Immature natural killer cell (primary cell): ENCODE results near the gene AAK1. TPM values are rescaled to one million over a fixed set of nuclear protein-coding genes. Genes with fewer than 3 reads are reported as not detected.

Source experiments
- DNase-seq, 3 donors: peaks; one replicate each; pipeline ENCODE4 v3.0.0; 2022; ENCODE audit warnings: mixed read lengths in 1 of 3
- H3K27ac Mint-ChIP-seq, 6 donors: one replicate each; pipeline ENCODE4 v1.8.0; 2020; ENCODE audit warnings: mixed read lengths in 6 of 6, mild to moderate bottlenecking in 5 of 6, inconsistent platforms in 4 of 6, moderate library complexity in 3 of 6
- H3K27me3 Mint-ChIP-seq, 3 donors: one replicate each; pipeline ENCODE4 v1.8.0; 2020 to 2021; ENCODE audit warnings: low read depth in 3 of 3, mild to moderate bottlenecking in 3 of 3, mixed read lengths in 3 of 3, moderate library complexity in 3 of 3, inconsistent platforms in 1 of 3
- H3K36me3 Mint-ChIP-seq, 3 donors: one replicate each; pipeline ENCODE4 v1.8.0; 2020; ENCODE audit warnings: mixed read lengths in 3 of 3, inconsistent platforms in 2 of 3, mild to moderate bottlenecking in 2 of 3
- H3K4me1 Mint-ChIP-seq, 2 donors: one replicate each; pipeline ENCODE4 v1.8.0; 2020; ENCODE audit warnings: inconsistent platforms in 2 of 2, mild to moderate bottlenecking in 2 of 2, mixed read lengths in 2 of 2, moderate library complexity in 1 of 2
- H3K4me3 Mint-ChIP-seq, 5 donors: one replicate each; pipeline ENCODE4 v1.8.0; 2020; ENCODE audit warnings: mild to moderate bottlenecking in 5 of 5, mixed read lengths in 5 of 5, inconsistent platforms in 3 of 5, moderate library complexity in 3 of 5
- H3K9me3 Mint-ChIP-seq, 6 donors: one replicate each; pipeline ENCODE4 v1.8.0; 2020; ENCODE audit warnings: mild to moderate bottlenecking in 6 of 6, mixed read lengths in 6 of 6, inconsistent platforms in 4 of 6, moderate library complexity in 3 of 6
- polyA plus RNA-seq, 3 donors: library from polyadenylated mRNA; unstranded; fragments of 300-500 nt; fragmentation: Illumina TruSeq; gene quantifications; one replicate each; pipeline ENCODE4 v1.2.3, GENCODE V29; 2021

AAK1 gene
- polyA plus RNA-seq, 3 donors from 2014 or later: 23.1 to 121 (median 38.2) TPM

DNA sequence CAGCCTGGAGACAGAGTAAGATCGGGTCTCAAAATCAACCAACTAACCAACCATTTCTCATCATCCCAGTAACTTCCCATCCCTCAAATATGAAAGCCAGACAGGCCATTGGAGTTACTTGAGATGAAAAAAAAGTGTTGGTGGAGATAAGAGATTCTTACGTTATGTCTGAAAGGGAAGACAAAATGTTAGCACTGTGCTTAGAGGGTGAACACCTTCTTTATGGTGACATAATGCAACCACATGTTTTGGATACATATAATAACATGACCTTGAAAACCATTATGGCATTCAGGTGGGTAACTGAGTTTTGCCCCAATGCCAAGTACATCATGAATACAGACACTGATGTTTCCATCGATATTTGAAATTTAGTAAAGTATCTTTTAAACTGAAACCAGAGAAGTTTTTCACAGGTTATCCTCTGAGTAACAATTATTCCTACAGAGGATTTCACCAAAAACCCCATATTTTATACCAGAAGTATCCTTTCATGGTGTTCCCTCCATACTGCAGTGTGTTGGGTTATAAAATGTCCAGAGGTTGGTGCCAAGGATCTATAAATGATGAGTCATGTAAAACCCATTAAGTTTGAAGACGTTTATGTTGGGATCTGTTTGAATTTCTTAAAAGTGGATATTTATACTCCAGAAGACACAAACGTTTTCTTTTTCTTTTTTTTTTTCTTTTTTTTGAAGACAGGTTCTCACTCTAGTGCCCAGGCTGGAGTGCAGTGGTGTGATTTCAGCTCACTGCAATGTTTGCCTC lies 45.5 kb downstream of the AAK1 start:
- H3K9me3 Mint-ChIP-seq: no peaks in the 10 kb centered on the region
- peak overlapping the region in 5 of 6 donors; percentile 36 to 81 (median 55) for H3K27ac Mint-ChIP-seq
- H3K4me1 Mint-ChIP-seq: peaks cover 72 to 93% of the 10 kb centered on the region in 2 donors
- DNase-seq: no peak
- H3K36me3 Mint-ChIP-seq: peaks cover 0 to 3% (median 0%) of the 10 kb centered on the region in 3 donors
- peak overlapping the region in 4 of 5 donors; percentile 59 to 74 (median 66) for H3K4me3 Mint-ChIP-seq
- no peaks in the 10 kb centered on the region for H3K27me3 Mint-ChIP-seq

GRCh38 chr2:69597105-69597504 lies 46.4 kb downstream of the AAK1 start:
- Mint-ChIP-seq H3K27ac (peak overlapping the region in 5 of 6 donors; percentile 44 to 81 (median 56)), H3K9me3 (no peaks in the 10 kb centered on the region), H3K36me3 (peaks cover 0 to 3% (median 0%) of the 10 kb centered on the region in 3 donors), H3K27me3 (no peaks in the 10 kb centered on the region), H3K4me1 (peaks cover 77 to 93% of the 10 kb centered on the region in 2 donors), H3K4me3 (peak overlapping the region; percentile 44 to 74 (median 59))
- DNase-seq: no peak

DNA sequence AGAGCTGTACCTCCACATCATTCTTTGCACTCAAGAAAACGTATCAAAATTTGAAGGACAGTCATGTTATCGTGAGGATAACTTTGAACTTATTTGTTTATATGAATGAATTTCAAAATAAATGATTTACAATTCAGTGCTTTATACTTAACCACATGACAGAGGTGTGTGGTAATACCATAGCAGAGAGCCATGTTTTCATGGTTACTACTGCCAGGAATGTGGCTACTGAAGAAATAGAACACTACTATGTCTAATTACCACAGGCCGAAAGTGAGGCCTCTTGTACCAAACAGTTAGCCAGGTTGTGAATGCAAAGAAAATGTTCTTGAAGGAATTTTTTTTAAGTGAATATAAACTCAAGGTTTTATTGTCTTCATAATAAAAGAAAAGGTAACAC lies 49.2 kb downstream of the AAK1 start:
- Mint-ChIP-seq H3K27me3 (no peaks in the 10 kb centered on the region), H3K4me3 (no peak overlapping the region), H3K36me3 (no peaks in the 10 kb centered on the region), H3K27ac (peak overlapping the region in 2 of 6 donors; percentile 23 to 44), H3K9me3 (no peaks in the 10 kb centered on the region), H3K4me1 (peaks cover 73 to 91% of the 10 kb centered on the region in 2 donors)
- no peak for DNase-seq

- Mint-ChIP-seq H3K27me3 (no peaks in the 10 kb centered on the region), H3K27ac (peak overlapping the region; percentile 15 to 83 (median 60)), H3K4me3 (peak overlapping the region in 3 of 5 donors; percentile 1 to 18 (median 6))
Observed at GRCh38 chr2:69592511-69592910, 51.0 kb downstream of the AAK1 start.

GRCh38 chr2:69589973-69590652 lies 53.4 kb downstream of the AAK1 start:
- Mint-ChIP-seq H3K4me3 (no peak overlapping the region), H3K36me3 (no peaks in the 10 kb centered on the region), H3K9me3 (no peaks in the 10 kb centered on the region), H3K27me3 (no peaks in the 10 kb centered on the region), H3K27ac (peak overlapping the region in 4 of 6 donors; percentile 29 to 73 (median 64)), H3K4me1 (peaks cover 67 to 91% of the 10 kb centered on the region in 2 donors)
- DNase-seq: no peak

More at GRCh38 chr2:69592511-69592910, 51.0 kb downstream of the AAK1 start:
- DNase-seq: no peak
- Mint-ChIP-seq H3K9me3 (no peaks in the 10 kb centered on the region), H3K4me1 (peaks cover 75 to 93% of the 10 kb centered on the region in 2 donors), H3K36me3 (no peaks in the 10 kb centered on the region)

DNA sequence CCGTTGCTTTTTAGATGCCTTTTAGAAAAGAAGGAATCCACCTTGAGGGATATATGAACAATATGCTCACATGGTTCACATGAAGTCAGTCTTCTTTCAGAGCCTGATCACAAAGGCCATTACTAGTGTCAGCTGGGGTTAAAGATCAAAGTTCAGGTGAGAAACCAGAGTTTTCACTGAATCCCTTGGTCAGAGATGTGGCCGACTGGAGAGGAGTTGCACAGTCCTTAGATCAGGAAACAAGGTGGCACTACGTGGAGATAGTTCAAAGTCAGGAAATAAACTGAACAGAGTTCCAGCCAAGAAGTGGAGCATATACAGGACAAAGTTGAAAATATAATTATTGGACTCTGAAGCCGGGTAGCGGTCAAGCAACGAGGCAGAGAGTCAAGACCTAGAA lies 54.6 kb downstream of the AAK1 start:
- no peaks in the 10 kb centered on the region for H3K36me3 Mint-ChIP-seq
- no peaks in the 10 kb centered on the region for H3K9me3 Mint-ChIP-seq
- H3K4me3 Mint-ChIP-seq: no peak overlapping the region
- no peaks in the 10 kb centered on the region for H3K27me3 Mint-ChIP-seq
- no peak for DNase-seq
- H3K27ac Mint-ChIP-seq: peak overlapping the region in 5 of 6 donors; percentile 9 to 71 (median 52)
- H3K4me1 Mint-ChIP-seq: peaks cover 70 to 92% of the 10 kb centered on the region in 2 donors

GRCh38 chr2:69588403-69588802 lies 55.1 kb downstream of the AAK1 start:
- Mint-ChIP-seq H3K4me3 (no peak overlapping the region), H3K36me3 (no peaks in the 10 kb centered on the region), H3K4me1 (peaks cover 72 to 92% of the 10 kb centered on the region in 2 donors), H3K27me3 (no peaks in the 10 kb centered on the region), H3K9me3 (no peaks in the 10 kb centered on the region), H3K27ac (peak overlapping the region in 4 of 6 donors; percentile 24 to 70 (median 59))
- DNase-seq: no peak

DNA sequence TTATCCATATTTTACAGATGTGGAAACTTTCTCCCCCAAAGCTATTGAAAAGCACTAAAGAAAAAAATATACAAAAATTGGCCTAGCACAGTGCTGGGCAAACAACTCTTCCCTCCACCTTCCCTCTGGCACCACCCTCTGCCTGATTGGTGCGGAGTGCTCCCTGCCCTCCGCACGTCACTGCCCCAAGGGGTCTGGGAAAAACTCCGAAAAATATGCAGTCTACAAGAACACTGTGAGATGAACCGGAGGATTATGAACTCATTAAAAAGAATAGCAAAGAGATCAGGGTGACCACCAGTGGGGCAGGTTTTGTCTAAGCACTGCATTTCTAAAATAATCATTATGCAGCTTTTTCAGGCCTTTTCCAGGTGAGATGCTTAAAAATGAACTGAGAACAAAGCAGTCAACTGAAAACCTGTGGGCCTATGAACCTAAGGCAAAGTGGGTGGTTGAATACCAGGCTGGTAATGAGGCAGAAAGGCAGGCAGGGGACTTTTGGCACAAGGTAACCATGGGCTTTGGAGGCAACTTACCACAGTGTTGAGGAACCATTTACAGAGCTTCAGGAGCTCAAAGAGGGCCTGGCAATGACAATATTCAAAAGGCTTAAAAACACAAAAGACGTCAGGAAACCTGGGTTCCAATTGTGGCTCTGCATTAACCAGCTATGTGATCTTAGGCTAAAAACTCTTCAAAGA lies 57.5 kb downstream of the AAK1 start:
- H3K27me3 Mint-ChIP-seq: no peaks in the 10 kb centered on the region
- H3K4me1 Mint-ChIP-seq: peaks cover 78 to 94% of the 10 kb centered on the region in 2 donors
- H3K4me3 Mint-ChIP-seq: no peak overlapping the region
- H3K36me3 Mint-ChIP-seq: no peaks in the 10 kb centered on the region
- peak overlapping the region in 3 of 6 donors; percentile 5 to 31 (median 23) for H3K27ac Mint-ChIP-seq
- H3K9me3 Mint-ChIP-seq: no peaks in the 10 kb centered on the region
- DNase-seq: no peak

DNA sequence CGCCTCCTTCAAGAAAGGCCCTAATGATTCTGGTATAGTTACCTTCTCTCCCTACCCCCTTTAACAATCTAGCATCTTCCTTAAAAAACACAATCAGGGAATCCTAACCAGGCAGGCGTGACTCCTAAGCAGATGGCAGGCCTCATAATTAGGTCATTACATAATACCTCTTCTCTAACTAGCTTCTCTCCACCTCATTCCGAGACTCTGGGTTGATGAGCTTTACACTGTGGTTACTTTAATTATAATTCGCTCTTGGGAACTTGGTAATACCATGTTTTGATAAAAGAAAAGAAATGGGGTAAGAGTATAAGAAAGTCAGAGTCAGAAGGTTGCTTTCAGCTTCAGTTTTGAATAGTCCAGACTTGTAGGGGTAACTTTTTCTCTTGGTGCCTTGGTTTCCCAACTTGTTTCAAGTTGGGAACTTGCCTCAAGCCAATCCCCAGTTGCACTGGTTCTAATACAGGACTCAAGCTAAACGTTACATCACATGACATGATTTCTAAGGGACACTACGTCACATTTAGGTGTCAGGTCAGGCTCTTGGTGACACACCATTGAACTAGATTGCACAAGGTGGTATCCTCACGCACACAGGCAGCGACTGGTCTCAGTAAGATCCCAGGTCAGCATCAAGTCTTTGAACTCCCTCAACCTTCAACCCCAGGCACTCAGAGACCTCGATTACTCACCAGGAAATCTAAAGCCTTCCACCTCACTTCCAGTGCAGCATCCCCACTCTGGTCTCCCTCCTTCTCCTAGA lies 59.2 kb downstream of the AAK1 start:
- H3K4me1 Mint-ChIP-seq: peaks cover 78 to 93% of the 10 kb centered on the region in 2 donors
- no peak for DNase-seq
- H3K27ac Mint-ChIP-seq: peak overlapping the region; percentile 13 to 84 (median 48)
- no peaks in the 10 kb centered on the region for H3K9me3 Mint-ChIP-seq
- H3K27me3 Mint-ChIP-seq: no peaks in the 10 kb centered on the region
- peak overlapping the region in 4 of 5 donors; percentile 3 to 92 (median 74) for H3K4me3 Mint-ChIP-seq
- H3K36me3 Mint-ChIP-seq: peaks cover 0 to 5% (median 3%) of the 10 kb centered on the region in 3 donors

DNA sequence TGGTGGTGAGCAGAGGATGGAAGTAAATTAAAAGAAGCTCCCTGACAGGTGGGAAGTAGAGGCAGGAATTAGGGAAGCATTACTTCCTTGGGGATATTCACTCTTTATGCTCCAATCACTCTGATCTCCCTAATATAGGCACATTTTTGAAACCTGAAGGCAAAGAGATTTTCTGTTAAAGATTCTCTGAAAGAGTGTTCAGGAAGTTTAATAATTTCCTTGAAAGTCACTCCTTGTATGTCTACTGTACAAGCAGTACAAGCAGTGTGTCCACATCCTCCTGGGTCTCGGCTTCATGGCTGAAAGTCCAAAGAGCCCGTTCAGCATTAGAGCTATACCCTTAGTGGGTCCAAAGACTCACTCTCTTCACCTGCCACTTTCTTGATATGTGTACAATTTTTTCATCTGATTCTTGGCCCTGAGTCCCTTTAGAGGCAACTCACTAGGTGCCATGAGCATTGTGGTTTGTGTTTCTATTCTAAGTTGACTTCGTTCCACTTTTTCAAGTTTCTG lies 60.2 kb downstream of the AAK1 start:
- H3K36me3 Mint-ChIP-seq: peaks cover 0 to 5% (median 3%) of the 10 kb centered on the region in 3 donors
- H3K27me3 Mint-ChIP-seq: no peaks in the 10 kb centered on the region
- no peak for DNase-seq
- peak overlapping the region; percentile 16 to 85 (median 83) for H3K27ac Mint-ChIP-seq
- peak overlapping the region; percentile 75 to 92 (median 87) for H3K4me3 Mint-ChIP-seq
- peaks cover 79 to 93% of the 10 kb centered on the region in 2 donors for H3K4me1 Mint-ChIP-seq
- no peaks in the 10 kb centered on the region for H3K9me3 Mint-ChIP-seq

DNA sequence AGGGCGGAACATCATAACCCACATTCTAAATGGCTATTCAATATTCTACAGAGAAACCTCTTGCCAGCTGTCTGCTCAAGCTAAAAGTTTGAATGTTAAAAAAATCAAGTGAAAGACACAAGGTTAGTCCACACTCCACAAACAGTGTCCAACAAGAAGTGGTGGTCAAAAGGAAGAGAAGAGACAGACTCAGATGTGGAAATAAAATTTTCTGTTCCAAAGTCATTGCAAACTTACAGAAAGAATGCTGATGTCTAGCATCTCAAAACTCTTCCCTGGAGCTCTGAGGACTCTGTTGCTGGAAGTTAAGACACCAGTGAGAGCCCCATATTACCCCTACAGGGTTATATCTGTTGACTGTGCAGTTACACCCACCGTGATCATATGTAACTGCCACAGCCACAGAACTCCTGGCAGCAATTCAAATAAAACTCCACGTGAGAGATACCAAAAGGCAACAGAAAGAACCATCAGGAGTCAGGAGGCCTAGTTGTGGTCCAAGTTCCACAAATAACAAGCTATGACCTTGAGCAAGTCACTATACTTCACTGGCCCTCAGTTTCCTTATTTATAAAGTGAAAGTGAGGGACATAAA lies 60.9 kb downstream of the AAK1 start:
- H3K4me3 Mint-ChIP-seq: peak overlapping the region; percentile 75 to 92 (median 87)
- peaks cover 0 to 5% (median 3%) of the 10 kb centered on the region in 3 donors for H3K36me3 Mint-ChIP-seq
- DNase-seq: peak in 1 of 3 donors; percentile 22
- H3K27me3 Mint-ChIP-seq: no peaks in the 10 kb centered on the region
- H3K4me1 Mint-ChIP-seq: peaks cover 80 to 93% of the 10 kb centered on the region in 2 donors
- H3K9me3 Mint-ChIP-seq: no peaks in the 10 kb centered on the region
- H3K27ac Mint-ChIP-seq: peak overlapping the region; percentile 72 to 90 (median 84)

DNA sequence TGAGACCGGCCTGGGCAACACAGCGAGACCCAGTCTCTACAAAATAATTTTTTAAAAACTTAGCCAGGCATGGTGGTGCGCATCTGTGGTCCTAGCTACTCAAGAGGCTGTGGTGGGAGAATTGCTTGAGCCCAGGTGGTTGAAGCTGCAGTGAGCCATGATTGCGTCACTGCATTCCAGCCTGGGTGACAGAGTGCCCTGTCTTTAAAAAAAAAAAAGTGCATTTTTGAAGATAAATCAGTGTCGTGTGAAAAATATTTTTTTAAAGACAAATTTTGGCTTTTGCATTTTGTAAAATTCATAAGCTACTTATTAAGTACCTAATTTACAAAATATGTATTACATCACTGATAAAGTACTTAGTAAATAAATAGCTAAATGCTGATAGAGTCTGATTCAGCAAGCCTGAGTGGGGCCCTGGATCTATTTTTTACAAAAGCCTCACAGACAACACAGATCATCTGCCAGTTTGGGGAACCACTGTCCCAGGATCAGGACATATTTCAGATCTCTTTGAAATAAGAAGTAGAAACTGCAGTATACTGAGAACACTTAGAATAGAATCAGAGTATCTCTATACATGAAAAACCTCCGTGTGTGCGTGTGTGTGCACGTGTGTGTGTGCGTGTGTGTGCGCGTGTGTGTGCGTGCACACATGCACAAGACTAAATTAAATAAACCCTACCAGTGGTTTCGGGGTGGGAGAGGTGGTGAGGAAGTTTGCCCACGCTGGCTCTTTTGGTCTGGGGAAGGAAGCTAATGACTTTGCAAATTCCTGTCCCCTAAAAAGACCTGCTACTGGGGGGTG lies 61.6 kb downstream of the AAK1 start:
- Mint-ChIP-seq H3K4me1 (peaks cover 87 to 98% of the 10 kb centered on the region in 2 donors), H3K27me3 (no peaks in the 10 kb centered on the region)
- DNase-seq: peak in 1 of 3 donors; percentile 35

More for the DNA sequence above, 61.6 kb downstream of the AAK1 start:
- peak overlapping the region; percentile 72 to 90 (median 84) for H3K27ac Mint-ChIP-seq
- peaks cover 0 to 5% (median 3%) of the 10 kb centered on the region in 3 donors for H3K36me3 Mint-ChIP-seq
- H3K4me3 Mint-ChIP-seq: peak overlapping the region; percentile 75 to 92 (median 87)
- no peaks in the 10 kb centered on the region for H3K9me3 Mint-ChIP-seq
